Mucosa of gallbladder (tissue), 1 donor: ENCODE results near the gene TRIML2. TPM values are rescaled to one million over a fixed set of nuclear protein-coding genes. Genes with fewer than 3 reads are reported as not detected.
"Not testable (repeated sequence)": the region's sequence is repeated elsewhere in the genome, so short reads cannot be mapped to it uniquely, and the experiment has no call there.

ENCODE experiments used
- DNase-seq: peaks from one replicate; pipeline ENCODE4 v3.0.0-alpha.2; 2020; ENCODE audit warnings: low spot score
- total RNA-seq: library from RNA; stranded (reverse); gene quantifications from one replicate; pipeline ENCODE4 v1.2.1, GENCODE V29; 2021
- donor health status: DM: no; HTN: no; CAD: no.

The TRIML2 gene
- total RNA-seq, 1 donor from 2014 or later: 0.26 TPM

DNA sequence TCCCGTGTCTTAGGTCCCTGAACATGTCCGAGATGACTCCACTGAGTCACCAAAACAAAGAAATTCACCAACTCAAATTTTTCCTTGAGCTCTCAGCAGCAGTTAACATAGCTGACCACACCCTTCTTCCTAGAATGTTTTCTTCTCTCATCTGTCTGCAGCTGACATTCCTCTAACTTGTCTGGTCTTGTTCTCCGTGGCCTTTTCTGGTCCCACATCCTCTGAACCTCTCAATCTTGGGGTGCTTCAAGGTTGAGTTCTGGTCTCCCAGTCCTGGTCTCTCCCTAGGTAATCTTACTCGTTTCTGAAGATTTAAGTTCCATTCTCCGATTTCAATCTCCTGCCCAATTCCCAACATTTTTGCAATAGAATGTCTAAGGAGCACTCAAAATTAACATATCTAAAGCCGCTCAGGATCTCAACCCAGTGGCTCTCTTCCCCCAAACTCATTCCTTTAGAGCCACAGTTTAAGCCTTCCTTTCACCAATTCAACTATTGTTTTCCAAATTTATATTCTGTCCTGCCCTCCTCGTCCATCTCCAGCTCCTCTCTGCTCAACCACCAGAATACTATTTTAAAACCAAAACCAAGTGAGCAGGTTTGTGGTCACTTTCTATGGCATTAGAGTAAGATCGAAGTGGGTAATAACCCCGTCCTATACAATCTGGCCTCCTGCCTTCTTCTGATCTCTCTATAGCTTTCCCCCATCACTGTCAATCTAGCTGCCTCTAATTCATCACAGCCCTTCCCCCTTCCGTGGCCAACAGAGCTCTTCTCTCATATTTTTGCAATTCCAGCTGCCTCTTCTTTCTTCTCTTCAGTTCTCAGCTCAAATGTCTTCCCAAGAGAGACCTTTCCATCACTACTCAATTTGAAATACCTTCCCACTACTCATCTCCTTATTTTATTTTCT lies 1.2 kb downstream of the TRIML2 start:
- DNase-seq: no peak

GRCh38 chr4:188106454-188106853 lies 2.9 kb downstream of the TRIML2 start:
- DNase-seq: no peak

DNA sequence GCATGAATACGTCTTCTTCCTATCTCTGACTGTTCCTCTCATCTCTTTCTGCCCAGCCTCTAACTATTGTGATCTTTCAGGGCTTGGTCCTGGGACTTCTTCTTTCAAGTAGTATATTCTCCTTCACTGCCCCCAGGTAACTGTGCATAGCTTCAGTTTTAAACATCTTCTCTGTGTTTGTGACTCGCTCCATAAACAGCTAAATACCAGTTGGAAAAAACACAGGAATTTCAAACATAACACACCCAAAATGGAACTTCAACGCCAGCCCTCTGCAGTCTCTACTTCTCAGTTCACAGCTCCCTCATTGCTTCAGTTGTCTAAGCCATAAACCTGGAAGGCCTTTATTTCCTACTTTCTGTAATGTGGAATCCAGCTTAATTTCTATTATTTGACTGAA lies 16.6 kb downstream of the TRIML2 start:
- no peak for DNase-seq

- no peak for DNase-seq
Observed at GRCh38 chr4:188086858-188087257, 22.5 kb downstream of the TRIML2 start.

DNA sequence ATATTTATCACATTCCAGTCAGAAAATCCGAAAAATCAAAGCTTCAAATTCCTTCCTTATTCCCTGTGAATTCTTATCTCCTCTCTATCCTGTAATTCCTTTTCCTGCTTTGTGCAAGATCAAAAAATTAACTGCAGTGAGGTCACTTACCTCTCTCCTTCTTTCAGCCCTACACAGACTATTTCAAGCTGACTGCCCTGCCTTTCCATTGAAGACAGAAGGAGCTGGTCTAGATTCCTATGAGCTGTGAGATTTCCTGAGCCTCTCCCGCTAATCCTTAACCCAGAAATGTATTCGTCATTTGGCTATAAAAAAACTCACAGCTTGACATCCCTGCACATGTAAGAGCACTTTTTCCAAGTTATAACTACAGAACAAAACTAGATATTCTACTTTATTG lies 26.6 kb downstream of the TRIML2 start:
- DNase-seq: no peak

GRCh38 chr4:188078116-188078515 lies 31.3 kb downstream of the TRIML2 start:
- no peak for DNase-seq

GRCh38 chr4:188076169-188076568 lies 33.2 kb downstream of the TRIML2 start:
- DNase-seq: no peak

GRCh38 chr4:188061083-188061482 lies 48.3 kb downstream of the TRIML2 start:
- DNase-seq: no peak

DNA sequence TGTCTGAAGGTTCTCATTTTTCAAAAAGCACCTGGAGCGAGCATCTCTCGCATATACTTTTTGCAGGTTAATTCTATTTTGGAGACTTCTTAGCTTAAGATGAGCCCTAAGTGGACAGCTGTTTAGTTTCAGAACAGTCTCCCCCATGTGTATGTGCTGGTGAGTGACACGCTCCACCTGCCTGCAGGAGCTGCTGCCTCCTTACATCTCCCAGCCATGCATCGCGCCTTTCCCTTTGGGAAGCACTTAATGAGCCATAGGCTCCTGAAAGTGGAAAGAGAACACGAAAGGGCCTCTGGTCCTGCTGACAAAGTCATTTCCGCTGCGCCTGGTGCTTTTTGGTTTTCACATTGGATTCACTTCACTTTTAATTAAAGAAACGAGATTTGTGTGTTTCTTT lies 56.1 kb downstream of the TRIML2 start:
- no peak for DNase-seq

GRCh38 chr4:188046657-188047056 lies 62.7 kb downstream of the TRIML2 start:
- no peak for DNase-seq

- DNase-seq: not testable (repeated sequence)
Observed at GRCh38 chr4:188045461-188045860, 63.9 kb downstream of the TRIML2 start.

DNA sequence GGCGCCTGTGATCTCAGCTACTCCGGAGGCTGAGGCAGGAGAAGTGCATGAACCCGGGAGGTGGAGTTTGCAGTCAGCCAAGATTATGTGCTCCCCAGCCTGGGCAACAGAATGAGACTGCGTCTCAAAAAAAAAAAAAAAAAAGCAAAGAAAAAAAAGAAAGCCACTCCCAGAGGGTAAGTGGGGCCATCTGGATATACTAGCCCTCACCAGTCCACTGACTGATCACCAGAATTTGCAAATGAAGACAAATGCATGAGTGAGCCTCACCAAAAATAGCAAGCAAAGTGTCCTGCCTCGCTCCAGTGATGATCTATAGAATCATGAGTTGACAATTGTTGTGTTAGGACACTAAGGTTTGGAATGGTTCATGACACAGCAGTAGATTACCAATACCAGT lies 66.2 kb downstream of the TRIML2 start:
- DNase-seq: no peak

DNA sequence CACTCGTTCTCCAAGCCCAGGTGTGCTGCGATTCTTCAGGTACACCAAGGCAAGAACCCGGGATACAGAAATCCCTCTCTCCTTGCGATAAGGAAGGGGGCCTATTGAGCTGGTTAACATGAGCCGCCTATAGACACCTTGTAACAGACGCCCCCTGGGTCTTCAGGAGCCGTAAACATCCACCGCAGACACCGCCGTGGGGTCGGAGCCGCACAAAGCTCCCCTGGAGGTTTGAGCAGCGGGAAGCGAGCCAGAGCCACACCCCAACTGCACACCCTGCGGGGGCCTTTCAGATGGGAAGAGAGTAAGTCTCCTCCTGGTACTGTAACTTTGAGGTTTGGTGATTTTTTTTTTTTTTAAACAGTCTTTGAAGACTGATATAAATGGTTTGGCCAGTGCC lies 67.2 kb downstream of the TRIML2 start:
- no peak for DNase-seq

DNA sequence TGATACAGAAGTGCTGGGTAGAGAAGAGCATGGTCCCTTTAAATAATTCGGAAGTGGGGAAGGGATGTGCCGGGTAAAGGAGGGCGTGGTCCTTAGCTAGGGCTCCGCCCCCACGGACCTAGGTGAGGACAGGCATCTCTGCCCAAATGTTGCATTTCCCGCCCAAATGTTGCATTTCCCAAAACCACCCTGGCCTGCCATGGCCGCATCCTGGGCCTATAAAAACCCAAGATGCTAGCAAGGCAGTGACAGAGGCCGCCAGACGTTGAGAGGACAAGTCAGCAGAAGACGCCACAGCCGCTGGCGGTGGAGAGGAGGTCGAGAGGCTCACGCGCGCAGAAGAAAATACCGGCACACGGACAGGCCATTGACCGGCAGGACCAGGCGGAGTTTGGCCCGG lies 67.7 kb downstream of the TRIML2 start:
- no peak for DNase-seq

Other genes starting within 250 kb of the TRIML2 start
- 0.09 TPM for gene ZFP42, start 113.8 kb downstream of the TRIML2 start, total RNA-seq
- not detected for gene TRIML1, start 29.8 kb upstream of the TRIML2 start, total RNA-seq